ENCODE data around the gene AHCYL1.

DNA sequence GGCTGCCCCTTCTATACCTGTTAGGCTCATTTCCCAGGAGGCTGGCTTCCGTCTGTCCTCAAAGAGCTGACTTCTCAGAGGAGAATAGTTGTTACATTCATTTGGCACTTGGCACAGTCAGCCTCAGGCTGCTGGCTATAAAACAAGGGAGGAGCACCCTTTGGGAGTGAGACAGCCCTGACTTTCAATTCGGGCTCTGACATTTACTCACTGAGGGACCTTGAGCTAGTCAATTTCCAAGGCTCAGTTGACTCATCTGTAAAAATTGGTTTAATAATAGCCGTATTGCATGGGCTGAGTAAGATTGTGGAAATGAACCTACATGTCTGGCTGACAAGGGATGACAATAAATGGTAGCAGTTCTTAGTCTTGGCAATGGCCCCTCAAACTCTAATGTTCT is 72.2 kb downstream of the AHCYL1 start:
- TF ChIP-seq, protein P1, sequence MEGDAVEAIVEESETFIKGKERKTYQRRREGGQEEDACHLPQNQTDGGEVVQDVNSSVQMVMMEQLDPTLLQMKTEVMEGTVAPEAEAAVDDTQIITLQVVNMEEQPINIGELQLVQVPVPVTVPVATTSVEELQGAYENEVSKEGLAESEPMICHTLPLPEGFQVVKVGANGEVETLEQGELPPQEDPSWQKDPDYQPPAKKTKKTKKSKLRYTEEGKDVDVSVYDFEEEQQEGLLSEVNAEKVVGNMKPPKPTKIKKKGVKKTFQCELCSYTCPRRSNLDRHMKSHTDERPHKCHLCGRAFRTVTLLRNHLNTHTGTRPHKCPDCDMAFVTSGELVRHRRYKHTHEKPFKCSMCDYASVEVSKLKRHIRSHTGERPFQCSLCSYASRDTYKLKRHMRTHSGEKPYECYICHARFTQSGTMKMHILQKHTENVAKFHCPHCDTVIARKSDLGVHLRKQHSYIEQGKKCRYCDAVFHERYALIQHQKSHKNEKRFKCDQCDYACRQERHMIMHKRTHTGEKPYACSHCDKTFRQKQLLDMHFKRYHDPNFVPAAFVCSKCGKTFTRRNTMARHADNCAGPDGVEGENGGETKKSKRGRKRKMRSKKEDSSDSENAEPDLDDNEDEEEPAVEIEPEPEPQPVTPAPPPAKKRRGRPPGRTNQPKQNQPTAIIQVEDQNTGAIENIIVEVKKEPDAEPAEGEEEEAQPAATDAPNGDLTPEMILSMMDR (conservative IDR thresholded peaks at IDR 0.05) = no peak
- TF ChIP-seq EZH2 (IDR thresholded peaks at IDR 0.05; ENCODE audit: low read depth) = no peak
